Lower lobe of right lung (tissue), 2 donors: Measurements from ENCODE around the gene SMC3. TPM values are rescaled to one million over a fixed set of nuclear protein-coding genes. Genes with fewer than 3 reads are reported as not detected.

Source experiments
- ATAC-seq, 2 donors: fragments of 200-7000 bp; cut with Tn5 transposase; one replicate each; pipeline ENCODE4 v1.9.1; 2020 to 2022; ENCODE audit warnings: mild to moderate bottlenecking in 2 of 2, moderate library complexity in 2 of 2
- DNase-seq: peaks from one replicate; pipeline ENCODE4 v3.0.0-alpha.2; 2020
- H3K27ac ChIP-seq: fragments of 200-600 bp; one replicate; pipeline ENCODE4 v1.8.0; 2022
- H3K27me3 ChIP-seq: fragments of 200-600 bp; one replicate; pipeline ENCODE4 v1.8.0; 2022; ENCODE audit warnings: low read depth
- H3K36me3 ChIP-seq: fragments of 200-600 bp; one replicate; pipeline ENCODE4 v1.8.0; 2022; ENCODE audit warnings: mild to moderate bottlenecking
- H3K4me1 ChIP-seq: fragments of 200-600 bp; one replicate; pipeline ENCODE4 v1.8.0; 2022
- H3K4me3 ChIP-seq: fragments of 200-600 bp; one replicate; pipeline ENCODE4 v1.8.0; 2022; ENCODE audit warnings: mild to moderate bottlenecking
- H3K9me3 ChIP-seq: fragments of 200-600 bp; one replicate; pipeline ENCODE4 v1.8.0; 2022
- CTCF ChIP-seq: fragments of 200-600 bp; IDR thresholded peaks from one replicate; pipeline ENCODE4 v1.8.0; 2022; ENCODE audit warnings: antibody characterized with exemption, mild to moderate bottlenecking
- intact Hi-C: fragments of 100-400 bp; cut with DNase I; formaldehyde crosslinking; loops from one replicate; pipeline ENCODE4 v1.11.0; 2022
- total RNA-seq: library from RNA; stranded (reverse); fragmentation: NEBNext Ultra II Directional; extraction: Animal tissue kit (Norgen Biotek cat#: 25700); gene quantifications from one replicate; pipeline ENCODE4 v1.2.1, GENCODE V29; 2021
- donor health status: DM: no; HTN: yes; CAD: no; lungs with severe emphysema.

Gene SMC3
- total RNA-seq, 1 donor from 2014 or later: 33.2 TPM

- no peak for TF ChIP-seq CTCF
- Histone ChIP-seq H3K4me1 (no peaks in the 10 kb centered on the region), H3K9me3 (no peaks in the 10 kb centered on the region), H3K27ac (no peak overlapping the region), H3K27me3 (no peaks in the 10 kb centered on the region), H3K36me3 (no peaks in the 10 kb centered on the region), H3K4me3 (no peak overlapping the region)
- no peak for ATAC-seq
- intact Hi-C loops: no loop called here
- no peak for DNase-seq
Observed at GRCh38 chr10:110556296-110556695, 11.2 kb upstream of the SMC3 start.

GRCh38 chr10:110556969-110557601 lies 10.4 kb upstream of the SMC3 start:
- intact Hi-C loops: no loop called here
- peak; percentile 71 for TF ChIP-seq CTCF
- Histone ChIP-seq H3K27ac (no peak overlapping the region), H3K4me3 (no peak overlapping the region), H3K9me3 (no peaks in the 10 kb centered on the region), H3K27me3 (no peaks in the 10 kb centered on the region), H3K36me3 (no peaks in the 10 kb centered on the region), H3K4me1 (no peaks in the 10 kb centered on the region)
- DNase-seq: no peak
- peak; percentile 77 to 79 for ATAC-seq

- TF ChIP-seq CTCF: no peak
- Histone ChIP-seq H3K27me3 (peaks cover under 1% of the 10 kb centered on the region), H3K4me1 (no peaks in the 10 kb centered on the region), H3K27ac (no peak overlapping the region), H3K36me3 (no peaks in the 10 kb centered on the region), H3K9me3 (no peaks in the 10 kb centered on the region), H3K4me3 (no peak overlapping the region)
- intact Hi-C loops: no loop called here
- DNase-seq: no peak
- ATAC-seq: no peak
Observed at GRCh38 chr10:110558041-110558440, 9.5 kb upstream of the SMC3 start.

GRCh38 chr10:110560012-110560411 lies 7.5 kb upstream of the SMC3 start:
- DNase-seq: no peak
- H3K27me3 ChIP-seq: peaks cover 8% of the 10 kb centered on the region
- intact Hi-C loops: no loop called here

GRCh38 chr10:110561292-110561691 lies 6.2 kb upstream of the SMC3 start:
- intact Hi-C loops: no loop called here
- Histone ChIP-seq H3K27ac (no peak overlapping the region), H3K4me3 (no peak overlapping the region), H3K36me3 (no peaks in the 10 kb centered on the region), H3K9me3 (no peaks in the 10 kb centered on the region), H3K27me3 (peaks cover 8% of the 10 kb centered on the region), H3K4me1 (peaks cover under 1% of the 10 kb centered on the region)
- TF ChIP-seq CTCF: no peak
- no peak for ATAC-seq
- DNase-seq: no peak

More at GRCh38 chr10:110560012-110560411, 7.5 kb upstream of the SMC3 start:
- no peak for ATAC-seq
- Histone ChIP-seq H3K4me1 (no peaks in the 10 kb centered on the region), H3K36me3 (no peaks in the 10 kb centered on the region), H3K27ac (no peak overlapping the region), H3K4me3 (no peak overlapping the region), H3K9me3 (no peaks in the 10 kb centered on the region)
- TF ChIP-seq CTCF: no peak
